ENCODE measurements around the gene MEDAG.

DNA sequence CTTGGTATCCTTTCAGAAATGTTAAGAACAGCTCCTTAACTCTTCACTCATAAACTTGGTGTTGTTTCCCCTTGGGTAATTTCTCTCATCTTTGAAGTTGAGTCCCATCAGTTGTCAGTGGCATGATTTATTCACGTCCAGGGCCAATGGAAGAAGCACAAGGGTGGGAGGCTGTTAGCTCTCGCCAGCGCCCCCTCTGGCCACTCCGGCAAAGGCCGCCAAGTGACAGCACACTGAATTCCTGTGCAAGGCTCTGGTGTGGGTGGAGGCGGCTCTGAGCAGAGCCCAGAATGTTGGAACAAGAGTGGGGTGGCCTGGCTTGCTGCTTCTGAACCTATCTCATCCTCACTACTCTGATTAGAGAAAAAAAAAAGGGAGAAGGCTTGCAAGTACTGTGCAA lies 13.1 kb upstream of the MEDAG start:
- TF ChIP-seq, protein P1, sequence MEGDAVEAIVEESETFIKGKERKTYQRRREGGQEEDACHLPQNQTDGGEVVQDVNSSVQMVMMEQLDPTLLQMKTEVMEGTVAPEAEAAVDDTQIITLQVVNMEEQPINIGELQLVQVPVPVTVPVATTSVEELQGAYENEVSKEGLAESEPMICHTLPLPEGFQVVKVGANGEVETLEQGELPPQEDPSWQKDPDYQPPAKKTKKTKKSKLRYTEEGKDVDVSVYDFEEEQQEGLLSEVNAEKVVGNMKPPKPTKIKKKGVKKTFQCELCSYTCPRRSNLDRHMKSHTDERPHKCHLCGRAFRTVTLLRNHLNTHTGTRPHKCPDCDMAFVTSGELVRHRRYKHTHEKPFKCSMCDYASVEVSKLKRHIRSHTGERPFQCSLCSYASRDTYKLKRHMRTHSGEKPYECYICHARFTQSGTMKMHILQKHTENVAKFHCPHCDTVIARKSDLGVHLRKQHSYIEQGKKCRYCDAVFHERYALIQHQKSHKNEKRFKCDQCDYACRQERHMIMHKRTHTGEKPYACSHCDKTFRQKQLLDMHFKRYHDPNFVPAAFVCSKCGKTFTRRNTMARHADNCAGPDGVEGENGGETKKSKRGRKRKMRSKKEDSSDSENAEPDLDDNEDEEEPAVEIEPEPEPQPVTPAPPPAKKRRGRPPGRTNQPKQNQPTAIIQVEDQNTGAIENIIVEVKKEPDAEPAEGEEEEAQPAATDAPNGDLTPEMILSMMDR (conservative IDR thresholded peaks at IDR 0.05; ENCODE audit: low read length): peak; percentile 74
- no peak for TF ChIP-seq EZH2phosphoT487 (IDR thresholded peaks at IDR 0.05; ENCODE audit: borderline replicate concordance)
